ENCODE results near the gene DPF3. TPM values are rescaled to one million over a fixed set of nuclear protein-coding genes. Genes with fewer than 3 reads are reported as not detected.

The DPF3 gene
- total RNA-seq, 4 donors from 2014 or later, result under 0.01 to 2.7 (median 0.61) TPM; not detected in 1

GRCh38 chr14:72790887-72791566 lies 102.9 kb downstream of the DPF3 start:
- 76 to 77% methylated on average over 9 of the region's 10 CpGs for WGBS, 2 donors
- intact Hi-C loops (cut with DNase I), result no loop called here
- H3K4me3 ChIP-seq, result no peak overlapping the region
- no peaks in the 10 kb centered on the region for H3K36me3 ChIP-seq
- TF ChIP-seq POLR2A (IDR thresholded peaks at IDR 0.05), result no peak
- no peak for TF ChIP-seq CTCF (IDR thresholded peaks at IDR 0.05)
- no peak for DNase-seq
- no peak overlapping the region for H3K27ac ChIP-seq
- H3K27me3 ChIP-seq, result no peaks in the 10 kb centered on the region
- H3K4me1 ChIP-seq, result no peaks in the 10 kb centered on the region
- H3K9me3 ChIP-seq, result no peaks in the 10 kb centered on the region

GRCh38 chr14:72788972-72789728 lies 104.8 kb downstream of the DPF3 start:
- Histone ChIP-seq H3K4me3 (no peak overlapping the region), H3K4me1 (no peaks in the 10 kb centered on the region), H3K36me3 (no peaks in the 10 kb centered on the region), H3K9me3 (no peaks in the 10 kb centered on the region), H3K27ac (no peak overlapping the region), H3K27me3 (no peaks in the 10 kb centered on the region)
- TF ChIP-seq POLR2A (IDR thresholded peaks at IDR 0.05) (no peak), CTCF (IDR thresholded peaks at IDR 0.05) (no peak)
- WGBS, 2 donors, result 78 to 83% methylated on average over 12 to 13 of the region's 13 CpGs
- intact Hi-C loops (cut with DNase I), result no loop called here
- no peak for DNase-seq

- H3K36me3 ChIP-seq, result no peaks in the 10 kb centered on the region
- H3K4me3 ChIP-seq, result no peak overlapping the region
- no peaks in the 10 kb centered on the region for H3K4me1 ChIP-seq
- no peak overlapping the region for H3K27ac ChIP-seq
- DNase-seq, result no peak
- intact Hi-C loops (cut with DNase I), result no loop called here
- no peaks in the 10 kb centered on the region for H3K9me3 ChIP-seq
- TF ChIP-seq POLR2A (IDR thresholded peaks at IDR 0.05) (no peak), CTCF (IDR thresholded peaks at IDR 0.05) (no peak)
- H3K27me3 ChIP-seq, result no peaks in the 10 kb centered on the region
- 56 to 63% methylated on average over 5 to 6 of the region's 6 CpGs for whole genome bisulfite sequencing, 2 donors
Measured at GRCh38 chr14:72788255-72788654, 105.6 kb downstream of the DPF3 start.

- no peaks in the 10 kb centered on the region for H3K9me3 ChIP-seq
- WGBS, 2 donors, result 81 to 88% methylated on average over 3 to 4 of the region's 6 CpGs
- no peak overlapping the region for H3K4me3 ChIP-seq
- no peaks in the 10 kb centered on the region for H3K27me3 ChIP-seq
- H3K36me3 ChIP-seq, result no peaks in the 10 kb centered on the region
- no peak overlapping the region for H3K27ac ChIP-seq
- TF ChIP-seq CTCF (IDR thresholded peaks at IDR 0.05) (no peak), POLR2A (IDR thresholded peaks at IDR 0.05) (no peak)
- no peaks in the 10 kb centered on the region for H3K4me1 ChIP-seq
- intact Hi-C loops (cut with DNase I), result no loop called here
- no peak for DNase-seq
Measured at GRCh38 chr14:72787841-72788240, 106.1 kb downstream of the DPF3 start.

All from esophagus squamous epithelium (tissue), 5 donors.